Upper lobe of left lung (tissue), 4 donors: ENCODE data around the gene HHAT.

ENCODE experiments used
- CTCF ChIP-seq, 6 experiments: fragments of 450-650 bp in 4 of 6; fragments of 200-600 bp in 2 of 6; sonication (generic) in 2 of 6; IDR thresholded peaks; one replicate each; pipeline ENCODE4 v1.5.1; 2016 to 2019; ENCODE audit warnings: antibody characterized with exemption in 6 of 6
- EP300 ChIP-seq, 4 donors: sonication (generic); formaldehyde crosslinking; IDR thresholded peaks; one replicate each; pipeline ENCODE4 v1.5.1; 2017; ENCODE audit warnings: antibody characterized with exemption in 4 of 4, control low read depth in 2 of 4
- POLR2A ChIP-seq, 4 donors: fragments of 450-650 bp; IDR thresholded peaks; one replicate each; pipeline ENCODE4 v1.5.1; 2016 to 2017; ENCODE audit warnings: antibody characterized with exemption in 4 of 4, mild to moderate bottlenecking in 2 of 4
- POLR2AphosphoS5 ChIP-seq, 2 donors: sonication (generic); formaldehyde crosslinking; IDR thresholded peaks; one replicate each; pipeline ENCODE4 v1.5.1; 2017; ENCODE audit warnings: antibody characterized with exemption in 2 of 2

- TF ChIP-seq POLR2A (IDR thresholded peaks at IDR 0.05) (no peak), POLR2AphosphoS5 (IDR thresholded peaks at IDR 0.05) (no peak), CTCF (IDR thresholded peaks at IDR 0.05) (no peak), EP300 (IDR thresholded peaks at IDR 0.05) (no peak)
Observed at GRCh38 chr1:210551899-210552298, 223.2 kb downstream of the HHAT start.
